ENCODE data around the gene THAP3. TPM values are rescaled to one million over a fixed set of nuclear protein-coding genes. Genes with fewer than 3 reads are reported as not detected.

The THAP3 gene
- total and polyA plus RNA-seq, 2 of the 8 experiments (the other 6 are each of a cell fraction or from before 2014, with no cell fraction given): 8.2 to 15.3 TPM

- TF ChIP-seq ASH2L (IDR thresholded peaks at IDR 0.05; ENCODE audit: low read length): peak; percentile 36
- 0 out of 2 replicates have a peak, but pooled peaks have one; percentile 39 for TF ChIP-seq RBBP5 (IDR thresholded peaks at IDR 0.05; ENCODE audit: borderline replicate concordance, low read depth, low read length)
- TF ChIP-seq PHF8 (conservative IDR thresholded peaks at IDR 0.05; ENCODE audit: low read depth, low read length): peak; percentile 50
- TF ChIP-seq CTBP2 (IDR thresholded peaks at IDR 0.05; ENCODE audit: borderline replicate concordance, insufficient read depth, insufficient read length, low read length): no peak
- TF ChIP-seq KDM4A (IDR thresholded peaks at IDR 0.05; ENCODE audit: low read depth, low read length, severe bottlenecking): peak; percentile 38
- peak; percentile 42; the same call in 1 of the 2 replicates for TF ChIP-seq TAF1 (IDR thresholded peaks at IDR 0.05; ENCODE audit: low read depth, low read length)
- peak in 1 of 2 experiments; percentile 24; a peak in 1 of 4 replicates for TF ChIP-seq SIN3A (conservative IDR thresholded peaks at IDR 0.05 in 1 of 2, IDR thresholded peaks at IDR 0.05 in 1 of 2; ENCODE audit: low read depth in 1 of 2, low read length in 2 of 2)
Observed at GRCh38 chr1:6612641-6613360, 11.9 kb upstream of the THAP3 start (continued).

Data from H1 (cell line).